Glomerular visceral epithelial cell (primary cell): ENCODE results near the gene DNPEP.
"Not testable (repeated sequence)": the region's sequence is repeated elsewhere in the genome, so short reads cannot be mapped to it uniquely, and the experiment has no call there.

Experiments
- DNase-seq: peaks from one replicate; pipeline ENCODE4 v3.0.0-alpha.2; 2016; ENCODE audit errors: extremely low spot score

DNPEP gene

DNA sequence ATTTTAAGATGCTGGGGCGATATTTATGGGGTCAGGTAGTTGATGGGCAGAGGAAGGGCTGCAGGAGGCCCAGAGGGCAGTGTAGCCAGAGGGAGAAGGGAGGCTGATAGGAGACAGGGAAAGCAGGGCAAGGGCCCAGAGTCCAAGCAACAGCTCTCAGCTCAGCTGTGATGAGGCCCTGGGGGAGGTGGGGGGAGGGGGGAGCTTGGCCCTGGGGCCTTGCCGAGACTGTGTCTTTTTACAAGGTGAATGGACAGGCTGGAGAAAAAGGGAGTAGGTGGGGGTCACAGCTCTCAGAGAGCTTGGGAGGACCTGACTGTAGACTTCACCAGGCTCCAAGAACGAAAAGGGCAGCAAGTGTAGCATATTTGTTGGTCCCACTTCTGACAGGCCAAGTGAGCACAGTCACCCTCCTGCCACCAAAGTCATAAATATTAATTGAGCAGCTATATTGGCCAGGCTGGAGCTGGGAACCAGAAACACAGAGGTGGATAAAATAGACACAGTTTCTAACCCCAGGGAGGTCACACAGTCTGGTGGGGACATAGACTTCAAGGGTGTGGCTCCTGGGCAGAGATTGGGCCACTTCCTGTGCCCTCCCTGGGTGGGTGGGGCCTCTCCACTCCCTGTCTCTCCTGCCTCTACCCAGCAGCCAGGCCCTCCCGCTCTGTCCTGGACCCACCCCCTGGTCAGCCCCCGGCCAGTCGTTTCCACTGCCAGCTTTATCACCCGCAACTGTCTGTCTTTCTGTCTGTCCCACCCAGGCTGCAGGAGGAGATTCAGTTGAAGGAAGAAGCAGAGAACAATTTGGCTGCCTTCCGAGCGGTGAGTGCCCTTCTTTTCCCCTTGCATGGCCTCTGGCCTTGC, 31.9 kb upstream of the DNPEP start:
- DNase-seq = no peak

- no peak for DNase-seq
These were observed 31.3 kb upstream of the DNPEP start for GRCh38 chr2:219419012-219419324.

- DNase-seq = no peak
These were observed 30.7 kb upstream of the DNPEP start, which contains the start of gene DES for GRCh38 chr2:219418155-219419011. Gene DES (plus strand): TSS chr2:219418377. CDS start chr2:219418463, 86 bp downstream.

DNA sequence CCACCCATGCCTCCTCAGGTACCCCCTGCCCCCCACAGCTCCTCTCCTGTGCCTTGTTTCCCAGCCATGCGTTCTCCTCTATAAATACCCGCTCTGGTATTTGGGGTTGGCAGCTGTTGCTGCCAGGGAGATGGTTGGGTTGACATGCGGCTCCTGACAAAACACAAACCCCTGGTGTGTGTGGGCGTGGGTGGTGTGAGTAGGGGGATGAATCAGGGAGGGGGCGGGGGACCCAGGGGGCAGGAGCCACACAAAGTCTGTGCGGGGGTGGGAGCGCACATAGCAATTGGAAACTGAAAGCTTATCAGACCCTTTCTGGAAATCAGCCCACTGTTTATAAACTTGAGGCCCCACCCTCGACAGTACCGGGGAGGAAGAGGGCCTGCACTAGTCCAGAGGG, 29.7 kb upstream of the DNPEP start:
- DNase-seq = no peak

DNA sequence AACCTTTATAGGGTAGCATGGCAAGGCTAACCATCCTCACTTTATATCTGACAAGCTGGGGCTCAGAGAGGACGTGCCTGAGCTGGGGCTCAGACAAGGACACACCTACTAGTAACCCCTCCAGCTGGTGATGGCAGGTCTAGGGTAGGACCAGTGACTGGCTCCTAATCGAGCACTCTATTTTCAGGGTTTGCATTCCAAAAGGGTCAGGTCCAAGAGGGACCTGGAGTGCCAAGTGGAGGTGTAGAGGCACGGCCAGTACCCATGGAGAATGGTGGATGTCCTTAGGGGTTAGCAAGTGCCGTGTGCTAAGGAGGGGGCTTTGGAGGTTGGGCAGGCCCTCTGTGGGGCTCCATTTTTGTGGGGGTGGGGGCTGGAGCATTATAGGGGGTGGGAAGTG, 29.2 kb upstream of the DNPEP start:
- no peak for DNase-seq

- DNase-seq = no peak
These were observed 28.5 kb upstream of the DNPEP start for GRCh38 chr2:219416235-219416602.

DNA sequence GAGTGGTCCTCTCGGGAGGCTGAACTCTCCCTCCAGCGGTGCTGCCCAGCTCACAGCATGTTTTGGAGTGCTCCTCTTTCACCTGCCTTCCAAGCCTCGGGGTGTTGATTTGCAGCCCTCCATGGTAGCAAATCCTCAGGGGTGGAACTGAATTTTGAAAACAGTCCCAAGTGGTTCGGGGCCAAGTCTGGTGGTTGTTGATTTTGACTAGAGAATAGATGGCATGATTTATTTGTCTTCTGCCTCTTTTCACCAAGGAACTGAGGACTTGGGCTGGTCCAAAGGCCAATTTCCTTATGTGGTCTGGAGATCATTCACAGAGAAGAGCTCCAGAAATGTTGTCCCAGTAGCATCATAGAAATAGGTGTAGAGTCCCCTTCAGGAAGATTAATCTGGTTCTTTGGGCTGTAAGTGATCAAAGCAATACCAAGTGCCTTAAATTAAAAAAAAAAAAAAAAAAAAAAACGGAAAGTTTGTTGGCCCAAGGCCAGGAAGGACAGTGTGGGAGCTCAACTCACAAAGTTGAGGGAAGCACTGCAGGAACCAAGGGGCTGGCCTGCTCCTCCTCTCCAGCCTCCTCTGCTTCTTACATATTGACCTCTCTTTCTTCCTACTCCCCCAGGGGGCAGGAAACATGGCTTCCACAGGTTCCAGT, 28.0 kb upstream of the DNPEP start:
- DNase-seq = no peak

- DNase-seq = no peak
These were observed 27.1 kb upstream of the DNPEP start for GRCh38 chr2:219414857-219415256.

- DNase-seq = no peak
These were observed 22.7 kb upstream of the DNPEP start for GRCh38 chr2:219410390-219410789.

DNA sequence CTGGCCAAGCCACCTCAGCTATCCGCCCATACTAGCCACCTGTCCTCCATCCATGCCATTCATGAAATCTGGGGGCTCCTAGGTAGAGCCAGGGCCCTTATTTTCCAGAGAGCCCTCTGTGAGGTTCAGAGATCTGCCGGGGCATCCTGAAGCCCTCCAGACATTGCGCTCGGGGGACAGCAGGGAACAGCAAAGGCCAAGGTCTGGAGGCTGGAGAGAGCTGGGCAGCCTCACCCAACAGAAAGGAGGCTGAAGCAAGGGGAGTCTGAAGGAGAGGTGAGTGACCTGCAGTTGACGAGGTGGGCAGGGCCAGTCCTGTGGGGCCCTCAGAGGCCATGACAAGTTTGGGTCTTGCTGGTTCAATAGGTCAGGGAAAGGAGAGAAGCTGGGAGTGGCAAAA, 21.9 kb upstream of the DNPEP start:
- DNase-seq = no peak

- DNase-seq = no peak
These were observed 20.9 kb upstream of the DNPEP start for GRCh38 chr2:219408631-219409030.

DNA sequence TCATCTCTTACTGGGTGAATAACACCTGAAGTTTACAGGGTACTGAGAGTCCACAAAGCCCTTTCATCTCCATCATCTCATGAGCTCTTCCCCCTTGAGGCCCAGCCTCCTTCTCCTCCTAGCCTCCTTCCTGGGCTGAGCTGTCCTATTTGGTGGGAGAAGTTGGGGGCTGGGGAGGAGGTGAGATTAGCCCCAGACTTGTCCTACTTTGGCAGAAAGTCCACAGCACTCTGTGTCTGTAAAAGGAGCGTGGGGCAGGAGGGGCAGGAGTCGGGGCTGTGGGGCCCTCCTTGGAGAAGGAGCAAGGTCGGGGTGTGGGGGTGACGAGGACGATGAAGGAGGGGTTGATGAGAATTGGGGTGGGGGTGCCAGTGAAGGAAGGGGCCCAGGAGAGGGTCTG, 20.5 kb upstream of the DNPEP start:
- DNase-seq = no peak

- not testable (repeated sequence) for DNase-seq
These were observed 19.6 kb upstream of the DNPEP start for GRCh38 chr2:219407343-219407742.

DNA sequence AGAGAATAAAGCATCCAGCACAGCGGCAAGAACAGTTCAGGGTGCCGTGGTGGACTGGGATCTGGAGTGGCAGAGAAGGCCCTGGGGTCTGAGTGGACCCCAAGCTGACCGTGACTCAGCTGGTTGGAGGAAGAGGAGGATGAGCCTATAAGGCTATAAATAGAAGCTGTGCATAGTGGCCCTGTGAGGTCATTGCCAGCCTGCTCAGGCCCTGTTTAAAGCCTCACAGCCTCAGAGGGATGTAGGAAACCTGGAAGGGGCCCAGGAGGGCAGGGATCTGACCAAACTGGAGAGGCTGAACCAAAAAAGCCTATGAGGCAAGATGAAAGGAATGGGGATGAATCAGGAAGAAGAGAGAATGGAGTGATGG, 19.1 kb upstream of the DNPEP start:
- peak; percentile 92 for DNase-seq

DNA sequence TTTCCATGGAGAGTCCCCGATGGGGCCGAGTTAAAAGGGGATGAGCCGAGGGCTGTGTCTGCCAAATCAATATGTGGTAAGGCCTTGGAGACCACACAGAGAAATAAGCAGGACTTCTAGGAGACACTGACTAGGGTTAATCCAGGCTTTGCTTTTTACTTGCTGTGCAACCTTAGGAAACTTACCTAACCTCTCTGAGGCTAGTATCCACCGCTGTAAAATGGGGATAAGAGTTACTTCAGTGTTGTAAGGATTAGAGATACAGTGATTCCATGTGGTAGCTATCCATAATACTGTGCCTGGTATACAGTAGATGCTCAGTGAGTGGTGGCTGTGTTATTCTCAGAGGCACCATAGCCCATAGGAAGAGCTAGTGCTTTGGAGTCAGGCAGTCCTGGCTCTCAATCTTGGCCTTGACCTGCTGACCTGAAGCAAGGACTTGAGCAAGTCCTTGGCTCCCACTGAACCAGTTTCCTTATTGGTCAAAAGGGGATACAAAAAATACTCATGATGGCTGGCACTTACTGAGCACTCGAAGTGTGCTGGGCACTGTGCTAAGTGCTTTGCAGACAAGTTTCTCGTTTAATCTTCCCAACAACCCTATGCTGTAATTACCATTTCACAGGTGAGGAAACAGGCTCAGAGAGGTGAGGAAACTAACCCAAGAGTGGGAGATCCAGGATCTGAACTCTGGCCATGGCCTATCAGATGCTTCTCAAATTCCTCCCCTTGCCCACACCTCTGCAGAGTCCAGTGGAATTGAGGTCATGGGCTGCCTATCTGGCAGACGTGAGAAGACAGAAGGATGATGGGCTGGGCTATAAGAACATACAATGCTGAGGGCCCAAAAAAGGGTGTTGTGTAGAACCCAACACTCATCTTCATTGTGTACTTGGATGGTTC, 18.5 kb upstream of the DNPEP start:
- no peak for DNase-seq

DNA sequence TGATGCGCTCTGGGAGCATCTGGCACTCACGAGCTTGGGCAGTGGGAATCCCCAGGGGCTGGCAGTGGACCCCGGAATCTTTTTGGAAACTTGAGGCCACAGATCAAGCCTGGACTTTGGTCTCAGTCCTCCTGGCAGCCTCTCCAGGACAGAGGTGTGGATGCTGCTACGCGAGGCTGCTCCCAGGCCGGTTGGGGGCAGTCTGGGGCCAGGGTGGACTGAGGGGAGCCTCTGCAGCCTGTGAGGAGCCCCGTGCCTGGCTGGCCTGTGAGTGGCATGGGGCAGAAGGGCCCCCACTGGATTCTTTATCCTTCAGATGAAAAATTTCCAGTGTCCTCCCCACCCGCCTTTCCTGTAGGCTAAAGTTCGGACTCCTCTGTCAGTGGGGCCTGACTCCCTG, 17.7 kb upstream of the DNPEP start:
- DNase-seq = peak; percentile 23

DNA sequence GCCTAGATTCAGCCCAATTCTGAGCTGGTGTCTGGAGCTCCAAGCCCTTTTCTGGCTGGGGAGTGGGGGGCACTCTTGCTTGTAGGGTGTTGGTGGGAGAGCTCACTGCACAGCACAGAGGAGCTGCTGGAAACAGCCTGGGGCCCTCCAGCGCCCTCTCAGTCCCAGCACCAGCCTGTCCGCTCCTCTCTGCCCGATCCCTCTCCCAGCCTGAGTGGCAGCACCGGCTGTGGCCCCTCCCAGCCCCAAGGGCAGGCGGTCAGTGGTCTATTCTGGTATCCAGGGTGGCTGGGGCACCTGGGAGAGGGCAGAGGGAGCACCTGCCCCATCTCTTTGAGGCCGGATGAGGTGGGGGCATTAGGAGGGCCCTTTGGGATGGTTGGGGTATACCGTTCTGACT, 17.2 kb upstream of the DNPEP start:
- DNase-seq = no peak

- DNase-seq = no peak
These were observed 16.7 kb upstream of the DNPEP start for GRCh38 chr2:219404291-219404910.

- DNase-seq = no peak
These were observed 16.1 kb upstream of the DNPEP start for GRCh38 chr2:219403861-219404260.

DNA sequence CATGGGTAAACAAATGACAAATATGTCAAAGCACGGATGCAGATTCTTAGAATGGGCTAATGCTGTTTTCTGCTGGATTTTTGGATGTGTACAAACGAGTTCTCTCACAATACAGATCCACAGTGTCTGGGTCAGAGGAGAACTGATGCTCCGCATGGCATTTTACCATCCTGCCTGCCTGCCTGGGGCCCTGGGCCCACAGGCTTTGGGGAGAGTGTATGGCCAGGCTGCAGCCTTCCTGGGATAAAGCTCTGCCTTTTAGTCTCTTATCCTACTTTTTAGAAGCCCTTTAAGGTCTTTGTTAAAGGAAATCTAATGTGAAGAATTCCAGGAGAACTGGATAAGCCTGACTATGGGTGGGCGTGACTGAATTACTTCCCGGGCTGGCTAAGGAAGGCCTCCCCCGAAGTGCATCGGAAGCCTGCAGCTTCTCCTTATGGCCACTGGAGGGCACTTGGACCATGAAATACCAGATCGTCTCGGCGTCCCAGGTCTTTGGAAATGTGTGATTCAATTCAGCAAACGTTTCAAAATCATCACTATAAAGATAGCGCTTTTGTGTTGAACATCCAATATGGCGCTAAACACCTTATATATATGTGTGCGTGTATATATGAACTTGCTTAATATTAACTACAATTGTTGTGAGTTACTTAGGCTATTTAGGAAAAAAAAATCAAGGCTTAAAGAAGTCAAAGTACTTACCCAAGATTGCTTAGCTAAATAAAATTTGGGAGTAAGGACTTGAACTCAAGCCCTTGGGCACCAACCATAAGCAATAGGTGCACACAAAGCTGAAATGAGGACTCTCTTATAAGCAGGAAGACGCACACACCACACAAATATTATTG, 15.2 kb upstream of the DNPEP start:
- DNase-seq = peak; percentile 85
